LHCN-M2 (cell line): Measurements from ENCODE around the gene SRRT. TPM values are rescaled to one million over a fixed set of nuclear protein-coding genes. Genes with fewer than 3 reads are reported as not detected.
"Not testable (repeated sequence)": the region's sequence is repeated elsewhere in the genome, so short reads cannot be mapped to it uniquely, and the experiment has no call there.

Experiments used
- DNase-seq: peaks from one replicate; pipeline ENCODE4 v3.0.0-alpha.2; 2012; ENCODE audit warnings: low read depth
- total RNA-seq: library from RNA; depleted of rRNA; stranded (reverse); fragments of >200 nt; gene quantifications from 2 replicates; pipeline ENCODE4 v1.2.3, GENCODE V29; 2014; rRNA removed

Gene SRRT
- total RNA-seq, 1 experiment from 2014 or later: 121 TPM

DNA sequence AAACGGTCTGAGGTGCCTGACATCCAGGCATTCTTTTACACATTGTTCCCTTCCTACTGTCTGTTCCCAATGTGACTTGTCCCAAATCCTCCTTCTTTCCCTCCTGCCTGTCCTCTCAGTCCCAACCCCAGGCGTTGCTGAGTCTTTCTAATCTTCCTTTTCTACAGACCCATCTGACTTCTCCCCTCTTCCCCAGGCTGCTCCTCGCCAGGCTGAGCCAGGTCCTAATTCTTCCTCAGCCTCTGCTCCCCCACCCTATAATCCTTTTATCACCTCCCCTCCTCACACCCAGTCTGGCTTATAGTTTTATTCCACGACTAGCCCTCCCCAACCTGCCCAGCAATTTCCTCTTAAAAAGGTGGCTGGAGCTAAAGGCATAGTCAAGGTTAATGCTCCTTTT is 48.7 kb downstream of the SRRT start:
- DNase-seq: not testable (repeated sequence)

DNA sequence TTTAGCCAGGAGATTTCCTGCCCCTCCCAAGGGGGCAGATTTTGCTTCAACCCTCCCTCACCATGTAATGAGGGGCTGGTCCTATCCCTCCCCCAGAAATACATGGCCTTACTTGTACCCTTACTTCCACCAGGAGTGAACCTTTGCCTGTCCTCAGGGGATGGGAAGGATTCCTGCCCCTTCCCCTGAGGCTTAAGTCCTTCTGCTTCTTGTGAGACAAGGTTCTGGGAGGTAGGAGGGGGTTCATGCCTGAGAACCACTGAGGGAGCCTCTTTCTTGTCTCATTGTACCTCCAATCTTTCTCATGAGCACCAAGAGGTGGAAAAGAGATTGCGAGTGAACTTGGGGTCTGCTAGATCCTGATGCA is 54.9 kb downstream of the SRRT start:
- DNase-seq: no peak

DNA sequence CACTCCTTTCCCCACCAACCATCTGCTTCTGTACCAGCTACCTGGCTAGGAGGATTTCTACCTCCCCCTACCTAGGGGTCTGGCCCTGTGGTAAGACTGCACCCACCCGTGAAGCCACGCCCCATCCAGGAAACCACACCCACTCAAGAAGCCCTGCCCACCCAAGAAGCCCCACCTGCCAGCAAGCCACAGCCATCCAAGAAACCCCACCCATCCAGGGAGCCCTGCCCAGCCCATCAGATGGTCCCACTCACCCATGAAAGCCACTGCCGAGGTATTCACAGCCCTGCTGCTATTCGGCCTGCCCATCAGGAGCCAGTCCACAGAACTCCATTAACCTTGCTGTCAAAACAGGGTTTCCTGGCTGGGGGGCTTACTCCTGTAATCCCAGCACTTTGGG is 58.8 kb downstream of the SRRT start:
- DNase-seq: no peak

DNA sequence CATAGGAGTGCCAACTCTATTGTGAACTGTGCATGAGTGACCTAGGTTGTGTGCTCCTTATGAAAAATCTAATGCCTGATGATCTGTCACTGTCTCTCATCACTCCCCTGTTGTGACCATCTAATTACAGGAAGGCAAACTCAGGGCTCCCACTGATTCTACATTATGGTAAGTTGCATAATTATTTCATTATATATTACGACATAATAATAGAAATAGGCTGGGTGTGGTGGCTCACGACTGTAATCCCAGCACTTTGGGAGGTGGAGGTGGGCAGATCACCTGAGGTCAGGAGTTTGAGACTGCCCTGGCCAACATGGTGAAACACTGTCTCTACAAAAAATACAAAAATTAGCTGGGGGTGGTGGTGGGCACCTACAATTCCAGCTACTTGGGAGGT is 60.5 kb downstream of the SRRT start:
- not testable (repeated sequence) for DNase-seq

DNA sequence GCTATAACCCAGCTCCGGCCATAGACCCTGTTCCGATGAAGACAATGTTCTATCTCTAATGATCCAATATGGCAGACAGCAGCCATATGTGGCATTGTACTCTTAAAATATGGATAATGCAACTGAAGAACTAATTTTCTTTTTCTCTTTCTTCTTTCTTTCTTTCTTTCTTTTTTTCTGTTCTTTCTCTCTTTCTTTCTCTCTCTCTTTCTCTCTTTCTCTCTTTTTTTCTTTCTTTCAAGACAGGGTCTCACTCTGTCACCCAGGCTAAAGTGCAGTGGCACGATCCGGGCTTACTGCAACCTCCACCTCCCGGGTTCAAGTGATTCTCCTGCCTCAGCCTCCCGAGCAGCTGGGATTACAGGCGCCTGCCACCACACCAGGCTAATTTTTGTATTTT is 61.3 kb downstream of the SRRT start:
- DNase-seq: not testable (repeated sequence)

Other genes with a start within 250 kb of the SRRT start
- 1.3 TPM in 2 replicates for gene TFR2, start 233.6 kb upstream of the SRRT start, total RNA-seq
- not detected in 2 replicates for gene ACTL6B, start 218.7 kb upstream of the SRRT start, total RNA-seq
- gene GNB2, start 201.4 kb upstream of the SRRT start, total RNA-seq: 176 and 205 TPM in 2 replicates
- gene GIGYF1, start 180.9 kb upstream of the SRRT start, total RNA-seq: 23.3 and 28.0 TPM in 2 replicates
- gene POP7, start 169.0 kb upstream of the SRRT start, total RNA-seq: 66.3 and 68.8 TPM in 2 replicates
- 0.11 TPM in 1 of 2 replicates, not detected in the other for gene EPO, start 154.6 kb upstream of the SRRT start, total RNA-seq
- gene ZAN, start 141.5 kb upstream of the SRRT start, total RNA-seq: not detected in 2 replicates
- 84.2 and 92.0 TPM in 2 replicates for gene EPHB4, start 47.6 kb upstream of the SRRT start, total RNA-seq
- 23.0 and 30.1 TPM in 2 replicates for gene SLC12A9, start 22.4 kb upstream of the SRRT start, total RNA-seq
- 224 and 232 TPM in 2 replicates for gene TRIP6, start 7.7 kb upstream of the SRRT start, total RNA-seq
- 6.7 and 7.6 TPM in 2 replicates for gene UFSP1, start 14.6 kb downstream of the SRRT start, total RNA-seq
- 0.46 TPM in 1 of 2 replicates, not detected in the other for gene ACHE, start 20.8 kb downstream of the SRRT start, total RNA-seq
- gene MUC3A, start 74.4 kb downstream of the SRRT start, total RNA-seq: not detected in 2 replicates
- 2.1 and 2.8 TPM in 2 replicates for gene MUC12, start 94.5 kb downstream of the SRRT start, total RNA-seq
- not detected in 2 replicates for gene MUC17, start 145.0 kb downstream of the SRRT start, total RNA-seq
- 14.5 and 16.2 TPM in 2 replicates for gene TRIM56, start 210.4 kb downstream of the SRRT start, total RNA-seq